Endothelial cell (in vitro differentiated cells): ENCODE results near the gene SPDYE1. TPM values are rescaled to one million over a fixed set of nuclear protein-coding genes. Genes with fewer than 3 reads are reported as not detected.

Experiments used
- DNase-seq: peaks from one replicate; pipeline ENCODE4 v3.0.0; 2021; ENCODE audit warnings: low spot score
- H3K27ac Mint-ChIP-seq: one replicate; pipeline ENCODE4 v1.8.0; 2021; ENCODE audit warnings: mixed read lengths, inconsistent platforms; ENCODE audit not compliant: unreplicated experiment
- H3K27me3 Mint-ChIP-seq: one replicate; pipeline ENCODE4 v1.8.0; 2021; ENCODE audit warnings: mild to moderate bottlenecking, moderate library complexity, mixed read lengths, inconsistent platforms; ENCODE audit not compliant: unreplicated experiment
- H3K36me3 Mint-ChIP-seq: one replicate; pipeline ENCODE4 v1.8.0; 2021; ENCODE audit warnings: mild to moderate bottlenecking, low read depth, mixed read lengths, inconsistent platforms; ENCODE audit not compliant: unreplicated experiment
- H3K4me1 Mint-ChIP-seq: one replicate; pipeline ENCODE4 v1.8.0; 2021; ENCODE audit warnings: mild to moderate bottlenecking, mixed read lengths, inconsistent platforms; ENCODE audit not compliant: unreplicated experiment
- H3K4me3 Mint-ChIP-seq: one replicate; pipeline ENCODE4 v1.8.0; 2021; ENCODE audit warnings: mild to moderate bottlenecking, mixed read lengths, inconsistent platforms; ENCODE audit not compliant: unreplicated experiment
- H3K9me3 Mint-ChIP-seq: one replicate; pipeline ENCODE4 v1.8.0; 2021; ENCODE audit warnings: mixed read lengths, inconsistent platforms; ENCODE audit not compliant: unreplicated experiment
- total RNA-seq: library from RNA; stranded (reverse); fragmentation: NEBNext Ultra II Directional; extraction: Animal tissue kit (Norgen Biotek cat#: 25700); gene quantifications from one replicate; pipeline ENCODE4 v1.2.1, GENCODE V29; 2021; ENCODE audit not compliant: unreplicated experiment
- TF ChIP-seq, protein P1 (sequence below): fragments of 200-600 bp; sonication (generic); IDR thresholded peaks from one replicate; pipeline ENCODE4 v1.5.0; 2021; ENCODE audit warnings: antibody characterized with exemption; ENCODE audit not compliant: unreplicated experiment

SPDYE1 gene
- total RNA-seq, 1 donor from 2014 or later: not detected

GRCh38 chr7:44048031-44048795 is 50.5 kb downstream of the SPDYE1 start:
- peaks cover 7% of the 10 kb centered on the region for H3K27me3 Mint-ChIP-seq
- H3K36me3 Mint-ChIP-seq: peaks cover 7% of the 10 kb centered on the region
- H3K9me3 Mint-ChIP-seq: no peaks in the 10 kb centered on the region
- TF ChIP-seq, protein P1, sequence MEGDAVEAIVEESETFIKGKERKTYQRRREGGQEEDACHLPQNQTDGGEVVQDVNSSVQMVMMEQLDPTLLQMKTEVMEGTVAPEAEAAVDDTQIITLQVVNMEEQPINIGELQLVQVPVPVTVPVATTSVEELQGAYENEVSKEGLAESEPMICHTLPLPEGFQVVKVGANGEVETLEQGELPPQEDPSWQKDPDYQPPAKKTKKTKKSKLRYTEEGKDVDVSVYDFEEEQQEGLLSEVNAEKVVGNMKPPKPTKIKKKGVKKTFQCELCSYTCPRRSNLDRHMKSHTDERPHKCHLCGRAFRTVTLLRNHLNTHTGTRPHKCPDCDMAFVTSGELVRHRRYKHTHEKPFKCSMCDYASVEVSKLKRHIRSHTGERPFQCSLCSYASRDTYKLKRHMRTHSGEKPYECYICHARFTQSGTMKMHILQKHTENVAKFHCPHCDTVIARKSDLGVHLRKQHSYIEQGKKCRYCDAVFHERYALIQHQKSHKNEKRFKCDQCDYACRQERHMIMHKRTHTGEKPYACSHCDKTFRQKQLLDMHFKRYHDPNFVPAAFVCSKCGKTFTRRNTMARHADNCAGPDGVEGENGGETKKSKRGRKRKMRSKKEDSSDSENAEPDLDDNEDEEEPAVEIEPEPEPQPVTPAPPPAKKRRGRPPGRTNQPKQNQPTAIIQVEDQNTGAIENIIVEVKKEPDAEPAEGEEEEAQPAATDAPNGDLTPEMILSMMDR: no peak
- no peak overlapping the region for H3K4me3 Mint-ChIP-seq
- no peak for DNase-seq
- H3K4me1 Mint-ChIP-seq: peaks cover 33% of the 10 kb centered on the region
- H3K27ac Mint-ChIP-seq: no peak overlapping the region

DNA sequence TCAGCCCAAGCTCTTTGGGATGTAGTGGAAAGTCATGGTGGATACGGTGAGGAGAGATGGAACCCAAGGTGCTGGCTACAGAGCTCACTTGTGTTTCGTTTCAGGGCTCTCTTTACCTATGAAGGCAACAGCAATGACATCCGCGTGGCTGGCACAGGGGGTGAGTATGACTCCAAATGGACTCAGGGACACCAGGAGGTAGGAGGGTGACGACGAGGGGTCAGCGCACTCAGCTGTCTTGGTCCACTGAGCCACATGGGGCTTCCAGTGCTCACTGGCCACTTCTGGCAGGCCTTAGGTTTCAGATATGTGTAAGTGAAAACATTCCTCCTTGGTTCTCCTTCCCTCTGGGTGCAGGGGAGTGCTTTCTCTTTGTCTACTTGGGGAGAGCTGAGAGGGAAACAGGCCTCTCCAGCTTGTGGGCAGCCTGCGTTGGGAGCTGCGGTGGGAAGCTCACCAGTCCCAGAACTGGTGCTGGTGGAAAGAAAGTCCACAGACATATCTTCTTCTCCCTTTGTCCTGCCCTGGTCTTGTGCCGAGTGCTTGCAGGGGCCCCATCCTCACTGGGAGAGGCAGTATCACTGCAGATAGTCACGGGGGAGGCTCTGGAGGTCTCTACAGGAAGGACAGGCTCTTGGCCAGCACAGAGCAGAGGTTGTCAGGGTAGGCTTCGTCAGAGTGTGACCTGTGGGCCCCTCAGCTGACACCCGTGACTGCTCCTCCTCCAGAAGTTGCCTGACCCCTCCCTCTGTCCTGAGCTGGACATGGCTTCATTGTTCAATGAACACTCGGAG is 52.6 kb downstream of the SPDYE1 start:
- peaks cover 6% of the 10 kb centered on the region for H3K27me3 Mint-ChIP-seq
- peaks cover 7% of the 10 kb centered on the region for H3K36me3 Mint-ChIP-seq
- no peak for DNase-seq
- peaks cover 26% of the 10 kb centered on the region for H3K4me1 Mint-ChIP-seq
- H3K27ac Mint-ChIP-seq: no peak overlapping the region
- TF ChIP-seq, protein P1: no peak
- no peaks in the 10 kb centered on the region for H3K9me3 Mint-ChIP-seq
- peak overlapping the region; percentile 31 for H3K4me3 Mint-ChIP-seq

- Mint-ChIP-seq H3K4me1 (peaks cover 19% of the 10 kb centered on the region), H3K9me3 (no peaks in the 10 kb centered on the region), H3K36me3 (peaks cover 4% of the 10 kb centered on the region), H3K4me3 (no peak overlapping the region), H3K27me3 (peaks cover 6% of the 10 kb centered on the region), H3K27ac (no peak overlapping the region)
- DNase-seq: no peak
- TF ChIP-seq, protein P1: no peak
Observed at GRCh38 chr7:44050915-44051560, 53.3 kb downstream of the SPDYE1 start.

DNA sequence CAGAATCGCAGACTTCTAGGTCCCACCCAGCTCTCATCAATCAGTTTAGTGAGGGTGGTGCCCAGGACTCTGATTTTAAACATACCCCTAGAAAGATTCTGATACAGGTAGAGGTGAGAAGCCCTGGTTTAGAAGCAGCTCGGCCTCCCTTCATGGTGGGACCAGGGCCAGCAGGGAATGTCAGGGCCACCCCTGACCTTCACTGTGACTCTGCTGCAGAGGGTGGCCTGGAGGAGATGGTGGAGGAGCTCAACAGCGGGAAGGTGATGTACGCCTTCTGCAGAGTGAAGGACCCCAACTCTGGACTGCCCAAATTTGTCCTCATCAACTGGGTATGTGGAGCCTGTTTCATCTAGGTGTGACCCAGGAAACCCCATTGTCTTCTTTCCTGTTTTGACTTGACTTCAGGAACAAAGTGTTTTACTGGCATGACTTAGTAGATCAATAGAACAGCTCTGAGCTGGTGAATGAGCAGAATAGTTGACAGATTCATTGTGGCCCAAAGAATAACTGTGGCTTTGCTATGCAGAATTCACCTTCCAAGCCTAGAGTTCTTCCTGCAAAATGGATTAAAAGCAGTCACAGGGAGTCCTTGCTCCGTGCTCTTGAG is 54.0 kb downstream of the SPDYE1 start:
- DNase-seq: no peak
- H3K4me1 Mint-ChIP-seq: peaks cover 13% of the 10 kb centered on the region
- H3K27ac Mint-ChIP-seq: no peak overlapping the region
- H3K36me3 Mint-ChIP-seq: no peaks in the 10 kb centered on the region
- TF ChIP-seq, protein P1: no peak
- H3K9me3 Mint-ChIP-seq: no peaks in the 10 kb centered on the region
- H3K27me3 Mint-ChIP-seq: peaks cover 6% of the 10 kb centered on the region
- H3K4me3 Mint-ChIP-seq: no peak overlapping the region
